Measurements from ENCODE around the gene RAB31. TPM values are rescaled to one million over a fixed set of nuclear protein-coding genes. Genes with fewer than 3 reads are reported as not detected.

RAB31 gene
- total RNA-seq, 1 experiment from 2014 or later: 72.2 TPM

DNA sequence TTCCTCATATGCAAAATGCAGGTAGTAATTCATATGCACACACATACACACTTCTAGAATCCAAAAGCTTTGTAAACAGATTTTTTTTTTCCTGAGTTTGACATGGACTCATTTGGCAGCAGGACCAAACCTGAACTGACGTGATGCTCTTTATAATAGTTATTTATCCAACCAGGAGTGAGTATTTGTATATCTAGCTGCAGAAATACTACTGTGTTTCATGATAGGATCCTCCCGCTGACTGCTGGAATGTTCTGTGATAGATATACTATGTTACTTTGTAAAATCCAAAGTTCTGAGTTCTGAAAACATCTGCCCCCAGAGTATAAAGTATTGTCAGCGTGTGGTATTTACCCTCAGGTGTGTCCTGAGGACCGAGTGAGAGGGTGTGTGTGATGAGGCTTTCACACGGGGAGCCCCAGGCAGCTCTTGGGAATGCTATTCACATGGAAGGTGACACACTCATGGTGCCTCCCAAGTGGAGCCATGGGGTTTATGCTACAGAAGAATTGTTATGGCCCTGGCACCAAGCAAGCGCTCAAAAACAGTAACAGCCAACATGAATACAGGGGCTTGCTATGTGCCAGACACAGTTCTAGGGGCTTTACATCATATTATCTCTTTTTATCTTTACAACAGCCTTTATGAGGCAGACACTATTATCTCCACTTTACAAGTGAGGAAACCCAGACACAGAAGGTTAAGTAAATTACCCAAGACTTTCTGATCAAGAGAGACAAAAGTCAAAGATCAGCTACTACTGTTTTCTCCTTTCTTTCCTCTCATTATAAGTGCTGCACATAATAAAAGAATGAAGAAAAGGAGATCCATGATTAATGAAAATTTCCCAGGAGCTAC is 161.0 kb downstream of the RAB31 start:
- peak in 1 of 2 experiments; percentile 51 for DNase-seq (ENCODE audit: low read depth in 1 of 2, low spot score in 2 of 2)
- Histone ChIP-seq H3K27ac (peak overlapping the region; percentile 81), H3K9me3 (replicated peaks) (peaks cover 5% of the 10 kb centered on the region; the same call in 1 of the 2 replicates), H3K4me3 (no peak overlapping the region), H3K36me3 (no peaks in the 10 kb centered on the region), H3K27me3 (replicated peaks) (no peaks in the 10 kb centered on the region), H3K4me1 (replicated peaks) (peaks cover 27% of the 10 kb centered on the region)

DNA sequence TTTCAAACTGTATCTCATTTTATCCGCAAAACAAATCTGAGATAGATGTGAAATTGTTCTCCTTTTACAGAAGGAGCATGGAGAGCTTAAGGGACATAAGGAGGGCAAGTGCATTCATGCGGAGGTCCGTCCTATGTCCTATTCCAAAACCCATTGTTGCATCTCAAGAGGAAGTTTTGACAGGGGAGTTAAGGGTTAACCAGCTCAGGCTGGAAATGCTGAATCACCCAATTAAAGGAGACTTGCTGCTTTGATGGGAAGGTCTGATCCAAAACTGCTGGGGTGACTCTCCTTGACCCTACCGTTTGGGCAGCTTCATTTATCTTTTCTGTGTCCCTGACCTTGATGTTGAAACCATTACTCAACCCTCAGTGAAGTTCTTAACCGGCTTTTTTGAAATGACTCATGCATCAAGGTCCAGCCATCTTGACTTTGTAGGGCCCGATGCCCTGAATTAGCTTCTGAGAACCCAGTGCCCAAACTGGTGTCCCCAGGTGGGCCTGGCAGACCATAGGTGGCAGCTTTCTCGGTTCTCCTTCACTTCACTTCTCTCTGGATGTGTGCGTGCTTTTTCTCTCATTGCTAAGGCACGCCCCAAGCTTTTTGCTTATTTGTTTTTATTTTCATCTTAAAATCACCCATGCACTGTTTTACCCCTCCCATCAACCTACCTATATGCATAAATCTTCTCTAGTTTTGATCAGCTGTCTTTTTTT is 161.8 kb downstream of the RAB31 start:
- no peak overlapping the region for H3K4me3 ChIP-seq
- H3K36me3 ChIP-seq: no peaks in the 10 kb centered on the region
- H3K4me1 ChIP-seq (replicated peaks): peaks cover 31% of the 10 kb centered on the region
- H3K9me3 ChIP-seq (replicated peaks): peaks cover 5% of the 10 kb centered on the region; the same call in 1 of the 2 replicates
- peak overlapping the region; percentile 81 for H3K27ac ChIP-seq
- peak; percentile 54 to 59 for DNase-seq (ENCODE audit: low read depth in 1 of 2, low spot score in 2 of 2)
- H3K27me3 ChIP-seq (replicated peaks): no peaks in the 10 kb centered on the region

DNA sequence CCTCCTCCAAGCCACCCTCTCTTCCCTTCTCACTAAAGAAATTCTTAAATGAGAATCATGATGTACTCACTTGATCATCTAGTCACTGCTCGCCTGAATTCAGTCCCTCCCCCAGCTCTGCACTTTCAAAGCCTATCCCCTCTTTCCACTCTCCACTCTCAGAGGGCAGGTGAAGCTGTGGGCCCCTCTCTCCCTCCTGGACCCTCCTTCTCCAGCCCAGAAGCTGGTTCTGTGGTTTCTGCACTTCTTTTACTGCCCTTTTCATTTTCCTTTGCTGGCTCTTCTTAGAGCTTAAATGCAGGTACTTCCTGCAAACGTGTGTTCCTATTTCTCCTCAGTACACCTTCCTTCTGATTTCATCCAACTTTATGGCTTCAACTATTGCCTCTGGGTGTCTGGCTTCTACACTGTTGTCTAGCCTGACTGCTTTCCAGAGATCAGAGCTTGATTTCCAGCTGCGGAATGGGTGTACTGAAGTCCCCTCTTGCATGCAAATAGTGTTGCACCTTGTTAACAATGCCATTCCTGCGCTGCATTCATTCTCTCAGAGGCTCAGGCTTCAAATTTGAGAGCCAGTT is 162.4 kb downstream of the RAB31 start:
- no peak overlapping the region for H3K4me3 ChIP-seq
- no peak for DNase-seq (ENCODE audit: low read depth in 1 of 2, low spot score in 2 of 2)
- peak overlapping the region; percentile 81 for H3K27ac ChIP-seq
- H3K27me3 ChIP-seq (replicated peaks): no peaks in the 10 kb centered on the region
- H3K4me1 ChIP-seq (replicated peaks): peaks cover 34% of the 10 kb centered on the region
- H3K36me3 ChIP-seq: no peaks in the 10 kb centered on the region
- peaks cover 5% of the 10 kb centered on the region; the same call in 1 of the 2 replicates for H3K9me3 ChIP-seq (replicated peaks)

DNA sequence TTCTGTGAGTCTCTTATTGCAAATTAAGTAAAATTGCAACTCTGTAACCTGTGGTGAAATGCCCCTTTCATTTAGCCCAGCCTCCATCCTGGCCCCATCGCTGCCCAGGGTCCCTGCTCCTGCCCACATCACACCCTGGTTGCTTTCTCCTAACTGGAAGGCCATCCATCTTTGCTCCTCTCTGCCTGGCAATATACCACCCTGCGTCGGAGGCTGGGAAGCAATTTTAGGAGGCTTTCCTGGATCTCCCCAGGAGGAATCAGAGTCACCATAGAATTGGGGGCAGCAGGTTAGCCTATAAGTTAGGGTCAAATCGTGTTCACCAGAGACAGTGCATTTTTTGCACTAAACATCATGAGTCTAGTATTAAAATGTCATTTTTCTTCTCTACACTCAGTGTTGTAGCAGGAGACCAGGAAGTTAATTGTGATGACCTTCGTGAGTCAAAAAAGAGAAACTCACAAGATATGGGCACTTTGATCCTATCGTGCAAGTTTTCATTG is 163.2 kb downstream of the RAB31 start:
- no peaks in the 10 kb centered on the region for H3K27me3 ChIP-seq (replicated peaks)
- no peak overlapping the region for H3K4me3 ChIP-seq
- no peaks in the 10 kb centered on the region for H3K36me3 ChIP-seq
- H3K27ac ChIP-seq: no peak overlapping the region
- no peak for DNase-seq (ENCODE audit: low read depth in 1 of 2, low spot score in 2 of 2)
- no peaks in the 10 kb centered on the region for H3K9me3 ChIP-seq (replicated peaks)
- peaks cover 37% of the 10 kb centered on the region for H3K4me1 ChIP-seq (replicated peaks)

DNA sequence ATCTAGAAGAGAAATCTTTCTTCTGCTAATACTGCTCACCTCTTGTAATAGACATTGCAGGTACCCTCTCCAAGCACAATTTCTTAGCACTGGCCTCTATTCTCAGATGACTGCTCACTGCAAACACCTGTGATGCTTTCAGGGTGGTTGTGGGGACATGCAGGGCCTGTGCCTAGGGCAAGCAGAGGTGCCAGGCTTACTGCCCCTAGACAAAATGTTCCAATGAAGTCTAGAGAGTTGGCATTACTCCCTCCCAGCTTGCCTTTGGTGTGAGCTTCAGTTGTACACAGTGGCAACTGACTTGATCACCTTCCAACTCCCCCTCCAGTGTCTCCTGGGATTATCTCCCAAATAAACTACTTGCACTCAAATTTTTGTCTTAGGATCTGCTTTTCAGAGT is 164.7 kb downstream of the RAB31 start:
- no peak overlapping the region for H3K4me3 ChIP-seq
- no peaks in the 10 kb centered on the region for H3K9me3 ChIP-seq (replicated peaks)
- peaks cover 48% of the 10 kb centered on the region for H3K4me1 ChIP-seq (replicated peaks)
- no peaks in the 10 kb centered on the region for H3K27me3 ChIP-seq (replicated peaks)
- DNase-seq (ENCODE audit: low read depth in 1 of 2, low spot score in 2 of 2): no peak
- no peak overlapping the region for H3K27ac ChIP-seq
- no peaks in the 10 kb centered on the region for H3K36me3 ChIP-seq

DNA sequence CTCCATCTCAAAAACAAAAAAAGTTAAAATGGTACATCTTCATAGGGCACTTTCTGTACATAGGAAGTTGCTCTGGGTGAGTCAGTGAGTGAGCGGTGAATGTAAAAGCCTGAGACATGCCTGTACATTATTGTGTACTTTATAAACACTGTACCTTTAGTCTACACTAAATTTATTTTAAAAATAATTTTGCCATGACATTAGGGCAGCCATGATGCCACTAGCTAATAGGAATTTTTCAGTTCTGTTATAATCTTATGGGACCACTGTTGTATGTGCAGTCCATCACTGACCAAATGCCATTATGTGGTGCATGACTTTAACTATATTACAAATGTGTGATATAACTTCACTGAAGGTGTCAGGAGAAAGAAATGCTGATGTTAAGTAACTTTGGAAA is 166.6 kb downstream of the RAB31 start:
- DNase-seq (ENCODE audit: low read depth in 1 of 2, low spot score in 2 of 2): no peak
- no peaks in the 10 kb centered on the region for H3K36me3 ChIP-seq

DNA sequence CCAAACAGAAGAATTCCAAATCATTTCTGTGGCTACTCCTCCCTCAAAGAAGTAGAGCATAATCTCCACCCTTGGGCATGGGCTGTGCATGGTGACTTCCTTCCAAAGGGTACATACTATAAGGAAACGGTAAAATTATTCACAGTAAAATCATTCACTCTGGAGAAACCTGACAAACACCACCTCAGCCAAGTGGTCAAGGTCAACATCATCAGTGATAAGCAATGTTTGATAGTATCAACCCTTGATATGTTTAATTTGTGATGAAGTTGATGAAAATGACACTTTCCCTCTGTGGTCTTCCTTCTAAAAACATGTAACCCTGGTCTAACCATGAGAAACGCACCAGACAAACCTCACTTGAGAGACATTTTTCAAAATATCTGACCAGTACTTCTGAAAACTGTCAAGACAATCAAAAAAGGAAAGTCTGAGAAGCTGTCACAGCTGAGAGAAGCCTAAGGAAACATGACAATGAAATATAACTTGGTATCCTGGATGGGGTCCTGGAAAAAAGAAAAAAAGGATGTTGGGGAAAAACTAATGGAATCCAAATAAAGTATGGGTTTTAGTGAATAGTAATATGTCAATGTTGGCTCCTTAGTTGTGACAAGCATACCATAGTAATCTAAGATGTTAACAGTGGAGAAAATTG is 168.2 kb downstream of the RAB31 start:
- no peaks in the 10 kb centered on the region for H3K9me3 ChIP-seq (replicated peaks)
- no peaks in the 10 kb centered on the region for H3K36me3 ChIP-seq
- no peak for DNase-seq (ENCODE audit: low read depth in 1 of 2, low spot score in 2 of 2)
- H3K27me3 ChIP-seq (replicated peaks): no peaks in the 10 kb centered on the region
- peaks cover 22% of the 10 kb centered on the region for H3K4me1 ChIP-seq (replicated peaks)
- H3K27ac ChIP-seq: peak overlapping the region; percentile 97
- H3K4me3 ChIP-seq: peak overlapping the region; percentile 20

More for the DNA sequence above, 166.6 kb downstream of the RAB31 start:
- Histone ChIP-seq H3K9me3 (replicated peaks) (no peaks in the 10 kb centered on the region), H3K4me3 (no peak overlapping the region), H3K27me3 (replicated peaks) (no peaks in the 10 kb centered on the region), H3K27ac (no peak overlapping the region), H3K4me1 (replicated peaks) (peaks cover 32% of the 10 kb centered on the region)

DNA sequence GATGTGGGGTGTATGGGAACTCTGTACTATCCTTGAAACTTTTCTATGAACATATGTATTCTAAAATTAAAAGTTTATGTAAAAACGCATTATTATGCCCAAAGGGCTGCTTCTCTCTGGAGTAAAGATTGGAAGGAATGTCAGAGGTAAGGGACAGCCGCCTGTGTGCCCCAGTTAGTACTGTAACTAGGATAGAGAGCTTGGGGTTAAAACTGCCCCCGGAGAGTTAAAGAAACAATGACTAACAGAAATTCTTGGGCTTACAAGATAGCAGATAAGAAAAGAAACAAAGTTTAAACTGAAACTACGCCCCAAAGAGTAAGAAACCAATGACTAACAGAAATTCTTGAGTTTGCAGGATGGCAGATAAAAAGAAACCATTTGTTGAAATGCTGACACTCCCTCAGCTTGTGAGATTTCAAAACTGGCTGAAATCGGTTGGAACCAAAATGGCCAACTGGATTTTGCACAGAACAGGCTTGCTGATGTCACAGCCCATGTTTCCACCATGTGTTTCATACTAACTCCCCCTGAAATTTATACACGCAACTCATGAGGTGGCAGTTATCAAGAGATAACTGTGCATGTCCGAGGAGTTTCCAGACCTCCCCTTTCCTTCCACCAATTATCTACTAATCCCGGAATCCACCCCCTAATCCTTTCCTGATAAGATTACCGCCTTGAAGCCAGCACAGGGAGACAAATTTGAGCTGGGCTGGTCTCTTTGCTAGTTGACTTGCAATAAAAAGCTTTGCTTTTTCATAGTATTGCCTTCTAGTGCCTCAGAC is 169.0 kb downstream of the RAB31 start:
- peak; percentile 77 to 91 for DNase-seq (ENCODE audit: low read depth in 1 of 2, low spot score in 2 of 2)

DNA sequence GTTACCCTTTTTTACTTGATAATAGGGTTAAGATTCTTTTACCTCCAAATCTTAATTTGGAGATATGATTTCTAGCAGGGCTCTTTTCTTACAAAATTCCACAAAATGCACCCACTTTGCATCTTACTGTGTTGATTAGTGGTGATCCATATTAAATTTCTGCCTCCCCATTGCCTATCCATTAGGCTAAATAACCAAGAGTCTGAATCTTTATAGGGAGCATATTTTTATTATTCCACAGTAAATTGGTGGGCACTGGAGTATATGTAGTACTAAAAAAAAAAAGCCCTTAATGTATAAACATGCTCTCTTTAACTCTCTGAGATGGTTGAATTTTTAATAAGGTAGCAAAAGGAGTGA is 169.5 kb downstream of the RAB31 start:
- Histone ChIP-seq H3K9me3 (replicated peaks) (no peaks in the 10 kb centered on the region), H3K4me3 (peak overlapping the region; percentile 20), H3K27me3 (replicated peaks) (no peaks in the 10 kb centered on the region), H3K27ac (peak overlapping the region; percentile 97), H3K4me1 (replicated peaks) (peaks cover 22% of the 10 kb centered on the region), H3K36me3 (no peaks in the 10 kb centered on the region)
- no peak for DNase-seq (ENCODE audit: low read depth in 1 of 2, low spot score in 2 of 2)

More for the DNA sequence above, 169.0 kb downstream of the RAB31 start:
- no peaks in the 10 kb centered on the region for H3K9me3 ChIP-seq (replicated peaks)
- no peaks in the 10 kb centered on the region for H3K27me3 ChIP-seq (replicated peaks)
- peak overlapping the region; percentile 20 for H3K4me3 ChIP-seq
- H3K27ac ChIP-seq: peak overlapping the region; percentile 97
- H3K36me3 ChIP-seq: no peaks in the 10 kb centered on the region
- H3K4me1 ChIP-seq (replicated peaks): peaks cover 22% of the 10 kb centered on the region

DNA sequence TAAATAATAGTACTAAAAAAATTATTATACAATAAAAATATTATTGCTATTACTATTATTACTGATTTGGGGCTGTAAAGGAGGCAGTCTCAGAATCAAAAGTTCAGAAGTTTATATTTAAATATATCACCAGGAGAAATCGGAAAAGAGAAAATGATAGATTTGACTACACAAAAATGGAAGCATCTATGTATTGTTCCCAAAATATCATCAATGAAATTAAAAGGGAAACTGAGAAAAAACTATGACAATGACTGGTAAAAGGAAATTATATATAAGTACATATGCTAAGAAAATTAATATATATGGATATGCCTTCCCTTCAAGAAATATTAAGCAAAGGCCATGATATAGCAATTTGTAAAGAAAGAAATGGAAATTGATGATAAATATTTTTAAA is 170.0 kb downstream of the RAB31 start:
- Histone ChIP-seq H3K36me3 (no peaks in the 10 kb centered on the region), H3K27ac (peak overlapping the region; percentile 97), H3K4me3 (no peak overlapping the region), H3K4me1 (replicated peaks) (peaks cover 22% of the 10 kb centered on the region), H3K27me3 (replicated peaks) (no peaks in the 10 kb centered on the region), H3K9me3 (replicated peaks) (no peaks in the 10 kb centered on the region; the same call in 1 of the 2 replicates)
- no peak for DNase-seq (ENCODE audit: low read depth in 1 of 2, low spot score in 2 of 2)

DNA sequence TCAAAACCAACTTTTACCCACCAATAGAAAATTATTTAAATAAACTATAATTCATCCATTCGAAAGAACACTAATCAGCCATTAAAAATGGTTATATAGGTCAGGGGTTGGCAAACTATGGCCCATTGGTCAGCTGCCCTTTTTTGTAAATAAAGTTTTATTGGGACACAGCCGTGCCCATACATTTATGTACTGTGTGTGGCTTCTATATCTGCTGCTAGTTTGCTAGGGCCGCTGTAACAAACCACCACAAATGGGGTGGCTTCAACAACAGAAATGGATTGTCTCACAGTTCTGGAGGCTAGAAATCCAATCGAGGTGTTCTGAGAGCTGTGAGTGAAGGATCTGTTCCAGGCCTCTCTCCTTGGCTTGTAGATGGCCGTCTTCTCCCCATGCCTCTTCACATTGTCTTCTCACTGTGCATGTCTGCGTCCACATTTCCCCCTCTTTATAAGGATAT is 170.7 kb downstream of the RAB31 start:
- Histone ChIP-seq H3K27me3 (replicated peaks) (no peaks in the 10 kb centered on the region), H3K36me3 (no peaks in the 10 kb centered on the region), H3K9me3 (replicated peaks) (no peaks in the 10 kb centered on the region; the same call in 1 of the 2 replicates), H3K27ac (no peak overlapping the region), H3K4me1 (replicated peaks) (peaks cover 22% of the 10 kb centered on the region), H3K4me3 (no peak overlapping the region)
- DNase-seq (ENCODE audit: low read depth in 1 of 2, low spot score in 2 of 2): no peak

DNA sequence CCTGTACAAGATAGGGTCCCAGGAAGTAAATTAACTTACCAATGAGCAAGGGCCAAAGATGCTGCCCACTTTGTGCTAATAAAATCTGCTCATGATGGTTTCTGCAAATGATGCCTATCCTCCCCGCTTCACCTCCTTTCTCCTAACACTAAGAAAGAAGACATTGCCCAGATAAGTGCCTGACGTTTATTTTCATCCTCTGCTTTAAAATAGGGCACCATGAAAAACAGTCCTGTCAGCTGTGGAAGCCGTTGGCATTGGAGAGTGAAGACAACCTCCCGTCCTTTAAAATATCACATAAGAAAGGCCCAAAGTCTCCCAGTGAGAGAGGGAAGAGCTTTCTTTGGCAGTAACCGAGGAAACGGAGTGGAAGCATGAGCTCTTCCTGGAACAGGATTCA is 176.0 kb downstream of the RAB31 start:
- no peak overlapping the region for H3K27ac ChIP-seq
- no peak for DNase-seq (ENCODE audit: low read depth in 1 of 2, low spot score in 2 of 2)
- no peaks in the 10 kb centered on the region for H3K4me1 ChIP-seq (replicated peaks)
- no peaks in the 10 kb centered on the region; the same call in 1 of the 2 replicates for H3K9me3 ChIP-seq (replicated peaks)
- H3K4me3 ChIP-seq: no peak overlapping the region
- H3K27me3 ChIP-seq (replicated peaks): no peaks in the 10 kb centered on the region
- H3K36me3 ChIP-seq: no peaks in the 10 kb centered on the region
